ENCODE results near the gene CAST. TPM values are rescaled to one million over a fixed set of nuclear protein-coding genes. Genes with fewer than 3 reads are reported as not detected.
A peak's percentile ranks its signal among the peaks of the same experiment; 100 is the strongest.

The CAST gene
- total RNA-seq, 1 donor from 2014 or later: 239 TPM

DNA sequence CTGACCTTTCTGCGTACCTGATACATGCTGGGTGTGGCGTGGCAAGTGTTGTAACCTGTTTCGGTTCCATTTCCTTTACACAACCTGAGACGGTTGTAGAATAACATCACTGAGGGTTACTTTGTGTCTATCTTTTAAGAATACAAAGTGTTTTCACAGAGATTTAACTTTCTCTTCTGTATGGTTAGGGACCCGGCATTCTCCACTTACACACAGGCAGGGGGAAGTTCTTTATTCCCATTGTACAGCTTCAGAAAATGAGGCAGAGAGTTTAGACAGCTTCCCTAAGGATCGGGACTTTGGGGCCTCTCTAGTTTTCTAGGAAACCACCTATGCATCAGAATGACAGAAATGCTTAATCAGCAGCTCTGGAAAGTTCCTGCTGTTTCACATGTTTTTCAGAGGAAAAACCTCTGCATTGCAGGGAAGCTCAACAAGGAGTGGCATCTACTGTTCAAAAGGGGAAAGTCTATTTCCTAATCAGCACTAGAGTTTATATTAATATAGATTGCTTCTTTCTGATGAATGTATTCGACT lies 41.3 kb downstream of the CAST start:
- TF ChIP-seq, protein P1, sequence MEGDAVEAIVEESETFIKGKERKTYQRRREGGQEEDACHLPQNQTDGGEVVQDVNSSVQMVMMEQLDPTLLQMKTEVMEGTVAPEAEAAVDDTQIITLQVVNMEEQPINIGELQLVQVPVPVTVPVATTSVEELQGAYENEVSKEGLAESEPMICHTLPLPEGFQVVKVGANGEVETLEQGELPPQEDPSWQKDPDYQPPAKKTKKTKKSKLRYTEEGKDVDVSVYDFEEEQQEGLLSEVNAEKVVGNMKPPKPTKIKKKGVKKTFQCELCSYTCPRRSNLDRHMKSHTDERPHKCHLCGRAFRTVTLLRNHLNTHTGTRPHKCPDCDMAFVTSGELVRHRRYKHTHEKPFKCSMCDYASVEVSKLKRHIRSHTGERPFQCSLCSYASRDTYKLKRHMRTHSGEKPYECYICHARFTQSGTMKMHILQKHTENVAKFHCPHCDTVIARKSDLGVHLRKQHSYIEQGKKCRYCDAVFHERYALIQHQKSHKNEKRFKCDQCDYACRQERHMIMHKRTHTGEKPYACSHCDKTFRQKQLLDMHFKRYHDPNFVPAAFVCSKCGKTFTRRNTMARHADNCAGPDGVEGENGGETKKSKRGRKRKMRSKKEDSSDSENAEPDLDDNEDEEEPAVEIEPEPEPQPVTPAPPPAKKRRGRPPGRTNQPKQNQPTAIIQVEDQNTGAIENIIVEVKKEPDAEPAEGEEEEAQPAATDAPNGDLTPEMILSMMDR (conservative IDR thresholded peaks at IDR 0.05): no peak
- Mint-ChIP-seq H3K27ac (peak overlapping the region; percentile 97), H3K4me3 (peak overlapping the region; percentile 94), H3K4me1 (ENCODE audit: unreplicated experiment) (peaks cover 19% of the 10 kb centered on the region), H3K36me3 (no peaks in the 10 kb centered on the region), H3K9me3 (no peaks in the 10 kb centered on the region), H3K27me3 (no peaks in the 10 kb centered on the region)
- DNase-seq (ENCODE audit: extremely low spot score, unreplicated experiment): no peak

DNA sequence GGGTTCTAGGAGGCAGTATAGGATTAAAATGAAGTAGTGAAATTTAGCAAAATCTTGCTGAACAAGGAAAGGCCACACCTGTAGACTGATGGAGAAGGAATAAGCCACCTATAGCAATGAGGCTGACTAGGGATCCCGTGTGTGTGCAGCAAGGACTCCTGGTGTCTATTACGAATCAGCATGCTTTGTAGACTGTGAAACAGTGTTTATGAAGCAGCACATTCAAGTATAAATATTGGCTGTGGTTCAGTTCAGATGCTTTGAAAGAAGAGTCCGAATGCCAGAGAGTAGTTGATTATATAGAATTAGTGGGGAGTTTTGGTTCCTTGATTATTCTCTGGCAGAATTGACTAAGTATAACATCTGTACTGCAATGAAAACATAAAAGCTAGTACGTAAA lies 41.8 kb downstream of the CAST start:
- TF ChIP-seq, protein P1 (conservative IDR thresholded peaks at IDR 0.05): no peak
- Mint-ChIP-seq H3K36me3 (no peaks in the 10 kb centered on the region), H3K4me1 (ENCODE audit: unreplicated experiment) (peaks cover 23% of the 10 kb centered on the region), H3K27me3 (no peaks in the 10 kb centered on the region), H3K4me3 (peak overlapping the region; percentile 94), H3K27ac (peak overlapping the region; percentile 97), H3K9me3 (no peaks in the 10 kb centered on the region)
- no peak for DNase-seq (ENCODE audit: extremely low spot score, unreplicated experiment)

DNA sequence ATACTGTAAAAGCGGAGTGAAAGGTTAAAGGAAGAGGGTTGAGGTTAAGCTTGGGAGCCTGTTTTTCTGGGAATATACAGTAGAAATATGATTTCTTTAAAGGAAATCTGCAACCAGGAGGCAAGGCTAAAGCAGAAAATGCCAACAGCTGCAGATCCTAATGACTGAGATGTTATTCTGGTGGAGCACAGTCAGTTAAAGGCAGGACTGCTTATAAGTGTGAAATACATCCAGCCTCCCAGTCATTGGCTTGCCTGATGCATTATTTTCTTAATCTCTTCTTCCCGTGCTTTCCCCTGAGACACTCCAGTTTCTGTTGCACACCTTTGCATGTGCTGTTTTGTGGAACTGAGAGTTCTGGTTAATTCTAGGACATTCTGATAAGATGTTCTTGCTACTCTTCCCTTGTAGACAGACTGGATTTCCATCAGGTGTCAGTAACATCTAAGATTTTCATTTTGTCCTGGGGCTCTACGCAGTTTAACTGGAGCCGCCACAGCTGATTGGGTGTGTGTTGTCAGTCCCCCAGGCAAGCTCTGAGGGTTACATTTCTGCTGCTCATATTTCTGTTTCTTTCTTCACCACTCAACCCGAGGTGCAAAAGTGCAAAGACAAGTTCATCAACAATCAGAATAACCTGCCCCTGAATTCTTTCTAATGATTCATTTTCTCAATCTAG lies 44.4 kb downstream of the CAST start:
- TF ChIP-seq, protein P1 (conservative IDR thresholded peaks at IDR 0.05): no peak
- Mint-ChIP-seq H3K4me3 (peak overlapping the region; percentile 58), H3K27ac (peak overlapping the region; percentile 85), H3K4me1 (ENCODE audit: unreplicated experiment) (peaks cover 25% of the 10 kb centered on the region), H3K9me3 (no peaks in the 10 kb centered on the region), H3K27me3 (no peaks in the 10 kb centered on the region), H3K36me3 (peaks cover under 1% of the 10 kb centered on the region)
- no peak for DNase-seq (ENCODE audit: extremely low spot score, unreplicated experiment)

DNA sequence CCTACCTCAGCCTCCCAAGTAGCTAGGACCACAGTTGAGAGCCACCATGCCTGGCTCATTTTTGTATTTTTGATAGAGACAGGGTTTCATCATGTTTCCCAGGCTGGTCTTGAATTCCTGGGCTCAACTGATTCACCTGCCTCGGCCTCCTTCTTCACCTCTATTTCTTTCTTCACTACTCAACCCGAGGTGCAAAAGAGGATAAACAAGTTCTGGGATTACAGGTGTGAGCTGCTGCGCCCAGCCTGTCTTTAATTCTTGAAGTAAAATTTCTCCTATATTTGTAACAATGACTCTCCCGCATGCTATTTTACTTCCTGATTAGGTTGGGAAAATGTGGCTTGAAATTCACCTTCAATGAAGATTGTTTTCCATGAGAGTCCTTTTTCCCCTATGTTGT lies 46.4 kb downstream of the CAST start:
- H3K27ac Mint-ChIP-seq: peak overlapping the region; percentile 85
- H3K9me3 Mint-ChIP-seq: no peaks in the 10 kb centered on the region
- TF ChIP-seq, protein P1 (conservative IDR thresholded peaks at IDR 0.05): no peak
- no peak for DNase-seq (ENCODE audit: extremely low spot score, unreplicated experiment)
- H3K4me1 Mint-ChIP-seq (ENCODE audit: unreplicated experiment): peaks cover 23% of the 10 kb centered on the region
- H3K27me3 Mint-ChIP-seq: no peaks in the 10 kb centered on the region
- H3K4me3 Mint-ChIP-seq: peak overlapping the region; percentile 13
- peaks cover 8% of the 10 kb centered on the region for H3K36me3 Mint-ChIP-seq

DNA sequence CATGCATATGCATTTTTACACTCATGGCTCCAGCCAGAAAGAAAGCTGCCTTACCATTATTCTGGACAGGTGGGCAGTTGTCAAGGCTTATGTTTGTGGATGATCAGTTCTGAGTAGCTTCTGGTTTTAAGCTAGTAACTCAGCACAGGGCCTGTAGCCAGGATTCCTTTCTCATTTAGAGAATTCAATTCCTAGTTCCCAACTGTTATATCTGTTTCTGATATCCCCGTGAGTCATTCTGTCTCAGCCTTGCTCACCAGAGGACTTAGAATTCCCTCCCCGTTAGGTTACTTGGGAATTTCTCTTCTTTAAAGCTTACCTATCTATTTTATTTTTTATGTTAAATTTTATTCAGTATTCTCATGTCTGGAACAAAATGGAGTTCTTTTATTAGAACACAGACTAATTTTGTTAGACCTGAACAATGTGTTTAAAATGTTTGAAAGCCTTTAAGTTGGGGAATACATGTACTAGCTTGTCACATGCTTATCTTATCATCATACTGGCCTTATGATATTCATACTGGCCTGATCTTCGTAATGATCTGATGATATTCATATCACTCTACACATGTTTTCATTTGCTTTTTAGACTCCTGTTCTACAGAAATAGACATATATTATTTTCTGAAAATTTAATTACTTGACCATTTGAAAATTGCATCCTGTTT lies 47.1 kb downstream of the CAST start:
- H3K9me3 Mint-ChIP-seq: no peaks in the 10 kb centered on the region
- peak overlapping the region; percentile 85 for H3K27ac Mint-ChIP-seq
- H3K4me3 Mint-ChIP-seq: peak overlapping the region; percentile 13
- peaks cover 8% of the 10 kb centered on the region for H3K36me3 Mint-ChIP-seq
- H3K27me3 Mint-ChIP-seq: no peaks in the 10 kb centered on the region
- TF ChIP-seq, protein P1 (conservative IDR thresholded peaks at IDR 0.05): no peak
- H3K4me1 Mint-ChIP-seq (ENCODE audit: unreplicated experiment): peaks cover 17% of the 10 kb centered on the region
- DNase-seq (ENCODE audit: extremely low spot score, unreplicated experiment): no peak

Data from type B pancreatic cell (in vitro differentiated cells).